Mesothelial cell of epicardium (in vitro differentiated cells): ENCODE results near the gene SLC38A3. TPM values are rescaled to one million over a fixed set of nuclear protein-coding genes. Genes with fewer than 3 reads are reported as not detected.

Experiments used
- DNase-seq, 2 experiments: peaks; one replicate each; pipeline ENCODE4 v3.0.0; 2021; ENCODE audit warnings: low spot score in 2 of 2; ENCODE audit not compliant: unreplicated experiment in 2 of 2
- H3K27ac Mint-ChIP-seq: 2 replicates; pipeline ENCODE4 v1.8.0; 2021; ENCODE audit warnings: mixed read lengths
- H3K27me3 Mint-ChIP-seq: 2 replicates; pipeline ENCODE4 v1.8.0; 2021; ENCODE audit warnings: low read depth, mixed read lengths
- H3K36me3 Mint-ChIP-seq: 2 replicates; pipeline ENCODE4 v1.8.0; 2021; ENCODE audit warnings: mixed read lengths
- H3K4me1 Mint-ChIP-seq: 2 replicates; pipeline ENCODE4 v1.8.0; 2021; ENCODE audit warnings: mixed read lengths
- H3K4me3 Mint-ChIP-seq: 2 replicates; pipeline ENCODE4 v1.8.0; 2021; ENCODE audit warnings: mild to moderate bottlenecking, moderate library complexity, mixed read lengths
- H3K9me3 Mint-ChIP-seq: 2 replicates; pipeline ENCODE4 v1.8.0; 2021; ENCODE audit warnings: mixed read lengths
- CTCF ChIP-seq: fragments of 200-600 bp; sonication (generic); IDR thresholded peaks from one replicate; pipeline ENCODE4 v1.5.0; 2021; ENCODE audit warnings: antibody characterized with exemption; ENCODE audit not compliant: unreplicated experiment
- microRNA-seq: library from miRNA; unstranded; fragments of <30 nt; microRNA quantifications from one replicate; pipeline ENCODE4 v1.2.0, GENCODE V29; 2021; ENCODE audit warnings: inconsistent platforms, mixed read lengths
- total RNA-seq: library from RNA; stranded (reverse); gene quantifications from 3 replicates; pipeline ENCODE4 v1.2.1, GENCODE V29; 2021

SLC38A3 gene
- total RNA-seq, 1 donor from 2014 or later = 1.8 TPM

- H3K4me1 Mint-ChIP-seq = peaks cover 82% of the 10 kb centered on the region
- peaks cover 4% of the 10 kb centered on the region for H3K27me3 Mint-ChIP-seq
- H3K9me3 Mint-ChIP-seq = no peaks in the 10 kb centered on the region
- DNase-seq = no peak
- peak overlapping the region; percentile 100 for H3K27ac Mint-ChIP-seq
- H3K4me3 Mint-ChIP-seq = peak overlapping the region; percentile 72
- peaks cover 3% of the 10 kb centered on the region for H3K36me3 Mint-ChIP-seq
- TF ChIP-seq CTCF = no peak
Measured at GRCh38 chr3:50268276-50268675, 63.2 kb downstream of the SLC38A3 start.

GRCh38 chr3:50268703-50269451 lies 63.8 kb downstream of the SLC38A3 start, which contains the start of gene SEMA3B:
TSS of gene SEMA3B (plus strand) at chr3:50269147. CDS start at chr3:50269241, 94 bp downstream.
- no peak for DNase-seq
- Mint-ChIP-seq H3K9me3 (no peaks in the 10 kb centered on the region), H3K27ac (peak within 1 kb of the TSS; percentile 100), H3K4me1 (peaks cover 80% of the 10 kb centered on the region), H3K27me3 (peaks cover 6% of the 10 kb centered on the region), H3K36me3 (peaks cover 3% of the 10 kb centered on the region), H3K4me3 (peak within 1 kb of the TSS; percentile 72)
- no peak for TF ChIP-seq CTCF

- H3K4me3 Mint-ChIP-seq = peak overlapping the region; percentile 72
- DNase-seq = no peak
- H3K4me1 Mint-ChIP-seq = peaks cover 78% of the 10 kb centered on the region
- H3K27ac Mint-ChIP-seq = peak overlapping the region; percentile 100
- no peaks in the 10 kb centered on the region for H3K9me3 Mint-ChIP-seq
- TF ChIP-seq CTCF = no peak
- H3K27me3 Mint-ChIP-seq = peaks cover 12% of the 10 kb centered on the region
- H3K36me3 Mint-ChIP-seq = peaks cover 7% of the 10 kb centered on the region
Measured at GRCh38 chr3:50269460-50269859, 64.4 kb downstream of the SLC38A3 start.

GRCh38 chr3:50269977-50270413 lies 64.9 kb downstream of the SLC38A3 start:
- peaks cover 9% of the 10 kb centered on the region for H3K36me3 Mint-ChIP-seq
- peak overlapping the region; percentile 72 for H3K4me3 Mint-ChIP-seq
- no peaks in the 10 kb centered on the region for H3K9me3 Mint-ChIP-seq
- peak overlapping the region; percentile 100 for H3K27ac Mint-ChIP-seq
- H3K27me3 Mint-ChIP-seq = peaks cover 16% of the 10 kb centered on the region
- H3K4me1 Mint-ChIP-seq = peaks cover 75% of the 10 kb centered on the region
- DNase-seq = no peak
- TF ChIP-seq CTCF = no peak

- H3K4me1 Mint-ChIP-seq = peaks cover 71% of the 10 kb centered on the region
Measured at GRCh38 chr3:50270422-50271224, 65.6 kb downstream of the SLC38A3 start.

More at GRCh38 chr3:50270422-50271224, 65.6 kb downstream of the SLC38A3 start:
- Mint-ChIP-seq H3K4me3 (peak overlapping the region; percentile 72), H3K27ac (peak overlapping the region; percentile 100), H3K36me3 (peaks cover 12% of the 10 kb centered on the region), H3K27me3 (peaks cover 23% of the 10 kb centered on the region), H3K9me3 (no peaks in the 10 kb centered on the region)
- no peak for TF ChIP-seq CTCF
- DNase-seq = no peak

Small RNA genes within 50 kb of the gene (microRNA-seq; reads per million reads assigned to microRNA genes)
- gene MIR566 (not detected), gene MIR5787 (not detected)

Other genes with a start within 250 kb of the SLC38A3 start
- 301 to 332 TPM (median 322 TPM) in 3 replicates for gene RBM5, start 116.4 kb upstream of the SLC38A3 start, total RNA-seq
- 94.5 to 101 TPM (median 99.1 TPM) in 3 replicates for gene SEMA3F, start 49.9 kb upstream of the SLC38A3 start, total RNA-seq
- gene GNAT1, start 13.7 kb upstream of the SLC38A3 start, total RNA-seq = 0.27 to 0.98 TPM (median 0.55 TPM) in 3 replicates
- gene GNAI2, start 30.9 kb downstream of the SLC38A3 start, total RNA-seq = 155 to 159 TPM (median 156 TPM) in 3 replicates
- 166 to 179 TPM (median 177 TPM) in 3 replicates for gene SEMA3B, start 63.9 kb downstream of the SLC38A3 start, total RNA-seq
- 0.38 to 0.51 TPM (median 0.50 TPM) in 3 replicates for gene LSMEM2, start 73.8 kb downstream of the SLC38A3 start, total RNA-seq
- gene IFRD2, start 87.2 kb downstream of the SLC38A3 start, total RNA-seq = 40.2 to 47.3 TPM (median 46.9 TPM) in 3 replicates
- 2.9 to 3.0 TPM (median 2.9 TPM) in 3 replicates for gene HYAL3, start 94.1 kb downstream of the SLC38A3 start, total RNA-seq
- gene NAA80, start 94.1 kb downstream of the SLC38A3 start, total RNA-seq = 14.5 to 17.3 TPM (median 15.4 TPM) in 3 replicates
- gene HYAL1, start 98.3 kb downstream of the SLC38A3 start, total RNA-seq = 2.4 to 3.5 TPM (median 2.7 TPM) in 3 replicates
- 71.5 to 76.3 TPM (median 75.1 TPM) in 3 replicates for gene HYAL2, start 117.5 kb downstream of the SLC38A3 start, total RNA-seq
- 19.8 to 23.3 TPM (median 20.3 TPM) in 3 replicates for gene TUSC2, start 123.0 kb downstream of the SLC38A3 start, total RNA-seq
- gene RASSF1, start 135.6 kb downstream of the SLC38A3 start, total RNA-seq = 13.7 to 15.4 TPM (median 14.3 TPM) in 3 replicates
- gene ZMYND10, start 140.5 kb downstream of the SLC38A3 start, total RNA-seq = 0.54 to 1.00 TPM (median 0.83 TPM) in 3 replicates
- 19.9 to 23.4 TPM (median 23.3 TPM) in 3 replicates for gene NPRL2, start 145.5 kb downstream of the SLC38A3 start, total RNA-seq
- 12.9 to 13.6 TPM (median 13.1 TPM) in 3 replicates for gene CYB561D2, start 145.6 kb downstream of the SLC38A3 start, total RNA-seq
- gene TMEM115, start 154.2 kb downstream of the SLC38A3 start, total RNA-seq = 38.6 to 41.3 TPM (median 40.3 TPM) in 3 replicates